Activated CD4-positive, alpha-beta memory T cell treated with anti-CD3 and anti-CD28 coated beads for 36 hours (primary cell): Measurements from ENCODE around the gene MEX3A. TPM values are rescaled to one million over a fixed set of nuclear protein-coding genes. Genes with fewer than 3 reads are reported as not detected.
"Not testable (repeated sequence)": the region's sequence is repeated elsewhere in the genome, so short reads cannot be mapped to it uniquely, and the experiment has no call there.

Experiments
- CTCF ChIA-PET: fragments of 350-600 bp; sonication (Branson Sonifier 250); formaldehyde crosslinking; loops from one replicate; lab custom pipeline; 2021; ENCODE audit warnings: antibody characterized with exemption, inconsistent platforms; lab: Charles Lee
- POLR2A ChIA-PET: fragments of 350-600 bp; sonication (Branson Sonifier 250); formaldehyde crosslinking; loops from one replicate; lab custom pipeline; 2021; ENCODE audit warnings: antibody characterized with exemption; lab: Charles Lee
- DNase-seq: peaks from one replicate; pipeline ENCODE4 v3.0.0-alpha.2; 2020
- H3K27ac Mint-ChIP-seq: one replicate; pipeline ENCODE4 v1.8.0; 2021; ENCODE audit warnings: mixed read lengths
- H3K27me3 Mint-ChIP-seq: one replicate; pipeline ENCODE4 v1.8.0; 2021; ENCODE audit warnings: mixed read lengths
- H3K36me3 Mint-ChIP-seq: one replicate; pipeline ENCODE4 v1.8.0; 2021; ENCODE audit warnings: mixed read lengths
- H3K4me1 Mint-ChIP-seq: one replicate; pipeline ENCODE4 v1.8.0; 2021; ENCODE audit warnings: low read depth, mixed read lengths
- H3K4me3 Mint-ChIP-seq: one replicate; pipeline ENCODE4 v1.8.0; 2021; ENCODE audit warnings: mild to moderate bottlenecking, mixed read lengths
- H3K9me3 Mint-ChIP-seq: one replicate; pipeline ENCODE4 v1.8.0; 2021; ENCODE audit warnings: mixed read lengths
- intact Hi-C: fragments of 100-400 bp; cut with micrococcal nuclease; formaldehyde crosslinking; loops from one replicate; pipeline ENCODE4 v1.15.1; 2023
- total RNA-seq, 2 experiments: library from RNA; stranded (reverse); gene quantifications; one replicate each; pipeline ENCODE4 v1.2.3, GENCODE V29; 2021

Gene MEX3A
- total RNA-seq, 2 experiments from 2014 or later, result 0.43 to 0.51 TPM

DNA sequence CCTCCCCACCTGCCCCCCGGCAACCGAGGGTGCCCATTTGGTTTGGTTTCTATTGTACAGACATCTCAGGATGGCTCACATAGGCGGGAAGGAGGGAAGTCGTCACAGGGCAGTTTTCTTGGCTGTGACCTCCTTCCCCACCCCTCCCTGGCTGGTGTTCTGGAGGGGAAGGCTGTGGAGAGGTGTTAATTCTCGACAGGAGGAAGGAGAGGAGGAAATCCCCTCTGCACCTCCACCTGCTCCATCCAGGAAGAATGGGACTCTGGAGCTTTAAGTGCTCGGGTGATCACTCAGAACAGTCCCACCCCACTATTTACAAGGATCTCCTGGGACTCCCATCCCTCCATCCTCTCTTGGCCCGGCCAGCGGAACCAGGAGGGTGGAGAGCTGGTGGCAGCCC lies 7.6 kb downstream of the MEX3A start:
- intact Hi-C loops, result no loop called here
- Mint-ChIP-seq H3K4me3 (no peak overlapping the region), H3K36me3 (no peaks in the 10 kb centered on the region), H3K9me3 (no peaks in the 10 kb centered on the region), H3K27me3 (peaks cover 1% of the 10 kb centered on the region), H3K4me1 (no peaks in the 10 kb centered on the region), H3K27ac (no peak overlapping the region)
- POLR2A ChIA-PET, result no interaction called here
- DNase-seq, result no peak
- CTCF ChIA-PET, result interaction anchor here (2.0 kb wide), 2 partner anchors 9 to 55 kb away, joined by 5 to 9 read pairs; no protein-coding TSS in a partner anchor

DNA sequence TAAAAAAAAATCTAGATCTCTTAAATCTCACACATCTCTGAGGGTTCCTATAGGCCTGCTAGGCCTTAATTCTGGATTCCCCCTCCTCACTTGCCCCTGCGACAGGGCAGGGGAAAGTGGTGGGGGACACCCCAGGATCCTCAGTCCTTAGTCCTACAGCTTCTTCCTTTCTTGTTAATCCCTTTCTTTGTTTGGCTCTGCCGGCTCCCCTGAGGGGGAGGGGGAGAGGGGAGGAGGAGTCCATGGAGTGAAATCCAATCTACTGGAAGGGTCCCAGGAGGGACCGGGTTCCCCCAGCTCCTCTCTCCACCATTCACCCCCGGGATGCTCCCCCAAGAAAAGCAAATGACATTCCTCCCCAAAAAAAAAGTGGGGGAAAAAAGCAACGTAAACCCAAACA lies 8.5 kb downstream of the MEX3A start:
- POLR2A ChIA-PET, result no interaction called here
- Mint-ChIP-seq H3K9me3 (no peaks in the 10 kb centered on the region), H3K4me3 (no peak overlapping the region), H3K36me3 (no peaks in the 10 kb centered on the region), H3K27ac (no peak overlapping the region), H3K4me1 (no peaks in the 10 kb centered on the region), H3K27me3 (peaks cover 1% of the 10 kb centered on the region)
- CTCF ChIA-PET, result interaction anchor here (1.1 to 2.0 kb wide), 2 partner anchors 9 to 56 kb away, joined by 3 to 5 read pairs; no protein-coding TSS in a partner anchor
- DNase-seq, result no peak
- intact Hi-C loops, result no loop called here

DNA sequence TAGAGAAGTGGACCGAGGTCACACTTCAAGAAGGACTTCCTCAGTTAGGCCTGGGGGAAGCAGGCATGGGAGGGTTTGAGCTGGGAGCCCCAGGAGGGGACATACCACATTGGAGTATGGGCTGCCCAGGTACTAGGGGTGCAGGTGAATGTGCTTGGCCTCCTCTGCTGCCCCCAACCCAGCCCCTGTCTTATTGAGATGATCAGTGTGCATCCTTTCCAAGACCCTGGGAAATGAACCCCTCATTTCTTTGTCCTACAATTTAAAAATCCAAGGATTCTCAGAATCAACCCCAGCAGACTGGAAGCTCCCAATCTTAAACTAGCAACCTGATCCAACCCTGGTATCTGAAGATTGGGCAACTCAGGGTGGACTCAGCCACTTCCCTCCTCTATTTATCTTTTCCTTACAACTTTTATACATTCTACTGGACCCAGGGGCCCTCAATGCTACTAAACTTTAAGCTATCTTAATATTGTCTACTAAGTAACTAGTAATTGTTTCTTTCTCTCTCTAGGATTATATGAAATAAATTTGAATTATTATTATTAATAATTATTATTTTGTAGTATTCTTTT lies 9.1 kb downstream of the MEX3A start:
- no peak overlapping the region for H3K4me3 Mint-ChIP-seq

DNA sequence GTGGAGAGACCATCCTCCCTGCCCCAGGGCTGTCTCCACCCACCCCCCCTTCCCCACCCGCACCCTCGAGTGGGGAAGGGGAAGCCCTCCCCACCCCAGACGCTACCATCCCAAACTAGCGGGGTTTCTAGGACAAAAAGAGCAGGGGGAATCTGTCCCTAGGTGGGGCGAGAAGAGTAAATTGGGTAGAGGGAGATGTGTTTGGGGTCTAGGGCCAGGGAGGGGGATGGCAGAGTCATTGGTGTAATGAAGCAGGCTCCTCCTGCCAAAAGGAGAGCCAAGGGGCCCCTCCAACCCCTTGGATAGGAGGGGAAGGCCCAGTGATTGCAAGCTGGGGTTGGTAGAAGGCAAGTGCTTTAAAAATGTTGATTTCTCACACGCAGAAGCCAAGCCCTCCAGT lies 10.0 kb downstream of the MEX3A start:
- no peaks in the 10 kb centered on the region for H3K9me3 Mint-ChIP-seq
- H3K27me3 Mint-ChIP-seq, result peaks cover 1% of the 10 kb centered on the region
- intact Hi-C loops, result no loop called here
- H3K27ac Mint-ChIP-seq, result no peak overlapping the region
- no peak overlapping the region for H3K4me3 Mint-ChIP-seq
- ChIA-PET CTCF (interaction anchor here (1.8 kb wide), 1 partner anchor 19 kb away, joined by 5 read pairs; no protein-coding TSS in a partner anchor), POLR2A (no interaction called here)
- H3K4me1 Mint-ChIP-seq, result no peaks in the 10 kb centered on the region
- H3K36me3 Mint-ChIP-seq, result no peaks in the 10 kb centered on the region
- no peak for DNase-seq

More for the DNA sequence above, 9.1 kb downstream of the MEX3A start:
- intact Hi-C loops, result no loop called here
- peaks cover 1% of the 10 kb centered on the region for H3K27me3 Mint-ChIP-seq
- H3K27ac Mint-ChIP-seq, result no peak overlapping the region
- H3K9me3 Mint-ChIP-seq, result no peaks in the 10 kb centered on the region
- ChIA-PET CTCF (interaction anchor here (1.1 to 2.0 kb wide), 2 partner anchors 8 to 57 kb away, joined by 3 to 5 read pairs; no protein-coding TSS in a partner anchor), POLR2A (no interaction called here)
- no peak for DNase-seq
- H3K36me3 Mint-ChIP-seq, result no peaks in the 10 kb centered on the region
- H3K4me1 Mint-ChIP-seq, result no peaks in the 10 kb centered on the region

DNA sequence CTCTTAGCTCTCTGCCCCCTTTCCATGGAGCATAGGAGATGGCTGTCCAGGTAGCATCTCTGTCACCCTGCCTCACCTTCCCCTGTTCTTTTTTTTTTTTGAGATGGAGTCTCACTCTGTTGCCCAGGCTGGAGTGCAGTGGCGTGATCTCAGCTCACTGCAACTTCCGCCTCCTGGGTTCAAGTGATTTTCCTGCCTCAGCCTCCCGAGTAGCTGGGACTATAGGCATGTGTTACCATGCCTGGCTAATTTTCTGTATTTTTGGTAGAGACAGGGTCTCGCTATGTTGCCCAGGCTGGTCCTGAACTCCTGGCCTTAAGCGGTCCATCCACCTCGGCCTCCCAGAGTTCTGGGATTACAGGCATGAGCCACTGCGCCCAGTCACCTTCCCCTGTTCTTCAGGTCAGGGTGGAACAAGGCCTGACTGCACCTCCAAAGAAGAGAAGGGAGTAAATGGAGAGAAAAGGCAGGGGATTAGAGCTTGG lies 10.9 kb downstream of the MEX3A start:
- H3K36me3 Mint-ChIP-seq, DNase-seq, H3K4me1 Mint-ChIP-seq, H3K4me3 Mint-ChIP-seq, H3K9me3 Mint-ChIP-seq, intact Hi-C loops, POLR2A ChIA-PET, H3K27me3 Mint-ChIP-seq, H3K27ac Mint-ChIP-seq: not testable (repeated sequence)
- CTCF ChIA-PET, result interaction anchor here (0.8 to 1.8 kb wide), 2 partner anchors 18 to 20 kb away, joined by 3 to 5 read pairs; no protein-coding TSS in a partner anchor

DNA sequence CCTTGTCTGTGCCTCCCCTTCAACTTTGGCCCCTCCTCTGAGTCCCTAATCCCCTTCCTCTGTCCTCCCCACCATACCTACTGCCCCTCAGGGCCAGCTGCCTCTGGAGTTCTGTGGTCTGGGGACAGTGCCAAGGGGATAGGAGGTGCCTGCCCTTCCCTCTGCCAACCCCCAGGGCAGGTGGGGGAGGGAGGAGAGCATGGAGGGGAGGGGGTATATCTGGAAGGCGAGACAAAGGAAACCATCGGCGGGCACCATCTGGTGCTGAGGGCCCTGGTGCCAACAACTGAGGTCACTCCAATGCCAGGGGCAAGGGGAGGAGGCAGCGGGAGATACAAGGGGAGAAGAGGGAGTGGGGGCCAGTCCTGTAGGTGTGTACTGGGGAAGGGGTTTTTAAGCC lies 11.7 kb downstream of the MEX3A start:
- intact Hi-C loops, result no loop called here
- CTCF ChIA-PET, result interaction anchor here (1.8 kb wide), 1 partner anchor 20 kb away, joined by 5 read pairs; no protein-coding TSS in a partner anchor
- Mint-ChIP-seq H3K27ac (no peak overlapping the region), H3K27me3 (peaks cover 1% of the 10 kb centered on the region), H3K4me3 (no peak overlapping the region), H3K36me3 (no peaks in the 10 kb centered on the region), H3K9me3 (no peaks in the 10 kb centered on the region), H3K4me1 (peaks cover 4% of the 10 kb centered on the region)
- no peak for DNase-seq
- POLR2A ChIA-PET, result no interaction called here

DNA sequence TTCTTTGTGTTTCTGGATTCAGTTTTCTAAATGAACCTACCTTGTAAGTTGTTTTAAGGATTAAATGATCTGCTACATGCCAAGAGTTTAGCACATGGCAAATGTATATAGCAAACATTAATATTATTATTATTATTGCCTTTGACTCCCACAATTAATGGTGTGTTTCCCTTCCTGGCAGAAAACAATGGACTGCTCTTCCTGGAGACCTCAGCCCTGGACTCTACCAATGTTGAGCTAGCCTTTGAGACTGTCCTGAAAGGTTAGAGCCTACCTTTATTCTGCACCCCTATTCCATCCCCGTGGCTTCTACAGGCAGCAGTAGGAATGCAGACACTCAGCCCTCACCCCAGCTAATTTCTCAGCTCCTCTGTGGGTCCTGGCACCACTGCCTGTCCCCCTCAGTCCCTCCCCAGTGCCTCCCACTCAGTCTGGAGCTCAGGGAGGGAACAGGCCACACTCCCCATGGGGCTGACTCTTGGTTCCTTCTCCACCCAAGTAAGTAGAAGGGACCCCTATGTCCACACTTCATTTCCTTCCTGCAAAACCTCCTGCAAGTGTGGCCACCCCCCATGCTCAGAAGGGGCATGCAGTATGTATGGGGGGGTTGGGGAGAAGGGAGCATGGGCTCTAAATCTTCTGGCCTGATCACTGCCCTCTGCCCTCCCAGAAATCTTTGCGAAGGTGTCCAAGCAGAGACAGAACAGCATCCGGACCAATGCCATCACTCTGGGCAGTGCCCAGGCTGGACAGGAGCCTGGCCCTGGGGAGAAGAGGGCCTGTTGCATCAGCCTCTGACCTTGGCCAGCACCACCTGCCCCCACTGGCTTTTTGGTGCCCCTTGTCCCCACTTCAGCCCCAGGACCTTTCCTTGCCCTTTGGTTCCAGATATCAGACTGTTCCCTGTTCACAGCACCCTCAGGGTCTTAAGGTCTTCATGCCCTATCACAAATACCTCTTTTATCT lies 12.5 kb downstream of the MEX3A start:
- no peaks in the 10 kb centered on the region for H3K9me3 Mint-ChIP-seq
- H3K27me3 Mint-ChIP-seq, result no peaks in the 10 kb centered on the region
- intact Hi-C loops, result no loop called here
- no peak overlapping the region for H3K27ac Mint-ChIP-seq
- ChIA-PET CTCF (interaction anchor here (1.4 kb wide), 1 partner anchor 59 kb away, joined by 3 read pairs; no protein-coding TSS in a partner anchor), POLR2A (no interaction called here)
- peaks cover 12% of the 10 kb centered on the region for H3K4me1 Mint-ChIP-seq
- no peak overlapping the region for H3K4me3 Mint-ChIP-seq
- no peak for DNase-seq
- no peaks in the 10 kb centered on the region for H3K36me3 Mint-ChIP-seq

DNA sequence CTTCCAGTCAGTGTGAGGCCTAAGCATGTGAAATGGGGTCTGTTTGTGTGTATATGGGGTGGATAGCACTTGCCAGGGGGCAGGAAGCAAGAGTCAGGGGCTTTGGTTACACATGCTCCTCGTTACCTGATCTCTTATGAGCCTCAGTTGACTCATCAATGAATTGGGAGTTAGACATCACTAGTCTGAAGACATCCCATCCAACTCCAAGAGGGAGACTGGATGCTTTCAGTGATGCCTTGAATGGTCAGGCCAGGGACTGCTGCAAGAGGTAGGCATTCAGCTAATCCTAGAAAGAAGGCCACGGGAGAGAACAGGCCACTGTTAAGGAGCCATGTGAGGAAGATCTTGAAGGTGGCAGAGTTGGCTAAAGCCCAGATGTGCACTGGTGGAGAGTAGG lies 15.0 kb downstream of the MEX3A start:
- no peak for DNase-seq
- CTCF ChIA-PET, result interaction anchor here (0.7 to 3.8 kb wide), 9 partner anchors 8 to 182 kb away, joined by 4 to 23 read pairs (median 8); partner anchors contain the start of genes LAMTOR2 and UBQLN4
- no peak overlapping the region for H3K4me3 Mint-ChIP-seq
- no peaks in the 10 kb centered on the region for H3K9me3 Mint-ChIP-seq
- intact Hi-C loops, result loop anchor here (2.0 kb wide), 1 partner anchor 40 kb away; no protein-coding TSS in a partner anchor
- no peak overlapping the region for H3K27ac Mint-ChIP-seq
- no peaks in the 10 kb centered on the region for H3K27me3 Mint-ChIP-seq
- peaks cover 16% of the 10 kb centered on the region for H3K4me1 Mint-ChIP-seq
- H3K36me3 Mint-ChIP-seq, result no peaks in the 10 kb centered on the region
- POLR2A ChIA-PET, result no interaction called here

DNA sequence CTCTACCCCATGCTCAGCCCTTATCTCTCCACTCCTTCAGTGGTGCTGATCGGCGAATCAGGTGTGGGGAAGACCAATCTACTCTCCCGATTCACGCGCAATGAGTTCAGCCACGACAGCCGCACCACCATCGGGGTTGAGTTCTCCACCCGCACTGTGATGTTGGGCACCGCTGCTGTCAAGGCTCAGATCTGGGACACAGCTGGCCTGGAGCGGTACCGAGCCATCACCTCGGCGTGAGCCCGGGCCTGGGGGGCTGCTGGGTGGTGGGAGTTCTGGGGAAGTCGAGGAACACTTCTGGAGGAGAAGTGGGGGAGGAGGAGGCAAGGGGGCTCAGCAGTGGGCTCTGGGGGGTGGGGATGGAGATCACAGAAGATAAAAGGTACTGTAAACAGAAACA lies 16.4 kb downstream of the MEX3A start:
- ChIA-PET CTCF (interaction anchor here (0.6 to 3.8 kb wide), 39 partner anchors 8 to 217 kb away, joined by 3 to 23 read pairs (median 5); partner anchors contain the start of genes ARHGEF2, GON4L, SMG5 and SSR2), POLR2A (interaction anchor here (0.6 to 1.1 kb wide), 2 partner anchors 58 to 147 kb away, joined by 3 to 4 read pairs; partner anchors contain the start of gene PMF1)
- no peaks in the 10 kb centered on the region for H3K27me3 Mint-ChIP-seq
- no peak for DNase-seq
- H3K36me3 Mint-ChIP-seq, result no peaks in the 10 kb centered on the region
- no peaks in the 10 kb centered on the region for H3K9me3 Mint-ChIP-seq
- H3K4me3 Mint-ChIP-seq, result no peak overlapping the region
- intact Hi-C loops, result loop anchor here (1.0 to 2.0 kb wide), 2 partner anchors 39 to 128 kb away; no protein-coding TSS in a partner anchor
- H3K27ac Mint-ChIP-seq, result no peak overlapping the region
- peaks cover 20% of the 10 kb centered on the region for H3K4me1 Mint-ChIP-seq

DNA sequence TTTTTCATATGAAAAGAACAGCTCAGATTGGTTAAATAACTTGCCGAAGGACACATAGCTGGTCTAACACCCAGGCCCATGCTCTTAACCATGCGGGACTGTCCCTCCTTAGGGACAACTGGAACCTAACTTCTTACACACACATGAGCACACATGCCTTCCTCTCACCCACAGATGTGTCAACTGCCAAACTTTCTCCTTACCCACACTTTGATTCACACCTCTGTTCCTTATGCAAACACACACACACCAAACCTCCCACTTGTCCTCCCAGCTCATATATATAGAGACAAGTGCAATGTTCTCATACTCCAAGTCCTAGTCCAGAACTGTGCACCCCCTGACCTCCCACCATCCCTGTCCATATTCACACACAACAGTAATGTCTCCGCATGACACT lies 17.1 kb downstream of the MEX3A start:
- no peak overlapping the region for H3K27ac Mint-ChIP-seq
- ChIA-PET CTCF (interaction anchor here (1.0 to 3.8 kb wide), 13 partner anchors 8 to 160 kb away, joined by 3 to 23 read pairs (median 8); no protein-coding TSS in a partner anchor), POLR2A (interaction anchor here (0.9 kb wide), 1 partner anchor 18 kb away, joined by 3 read pairs; no protein-coding TSS in a partner anchor)
- no peaks in the 10 kb centered on the region for H3K36me3 Mint-ChIP-seq
- no peak overlapping the region for H3K4me3 Mint-ChIP-seq
- H3K27me3 Mint-ChIP-seq, result no peaks in the 10 kb centered on the region
- DNase-seq, result no peak
- H3K9me3 Mint-ChIP-seq, result no peaks in the 10 kb centered on the region
- intact Hi-C loops, result no loop called here
- peaks cover 20% of the 10 kb centered on the region for H3K4me1 Mint-ChIP-seq

DNA sequence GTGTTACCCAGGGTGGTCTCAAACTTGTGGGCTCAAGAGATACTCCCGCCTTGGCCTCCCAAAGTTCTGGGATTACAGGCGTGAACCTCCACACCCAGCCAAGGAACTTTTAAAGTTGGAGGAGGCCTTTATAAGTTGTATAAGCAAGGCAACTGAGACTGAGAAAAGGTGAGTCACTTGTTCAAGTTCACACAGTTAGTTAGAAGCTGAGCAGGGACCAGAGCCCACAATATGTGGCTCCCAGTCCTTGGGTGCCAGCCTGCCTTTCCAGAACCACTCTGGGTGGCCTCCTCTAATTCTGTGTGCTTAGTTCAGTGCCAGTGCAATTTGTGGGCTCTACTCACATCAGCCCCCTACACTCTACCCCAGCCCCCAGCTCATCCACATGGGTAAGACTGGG lies 17.6 kb downstream of the MEX3A start:
- Mint-ChIP-seq H3K9me3 (no peaks in the 10 kb centered on the region), H3K36me3 (no peaks in the 10 kb centered on the region), H3K4me3 (no peak overlapping the region), H3K27ac (no peak overlapping the region), H3K27me3 (no peaks in the 10 kb centered on the region), H3K4me1 (peaks cover 20% of the 10 kb centered on the region)
- POLR2A ChIA-PET, result interaction anchor here (0.9 kb wide), 1 partner anchor 18 kb away, joined by 3 read pairs; no protein-coding TSS in a partner anchor
- CTCF ChIA-PET, result interaction anchor here (1.0 to 3.8 kb wide), 8 partner anchors 9 to 126 kb away, joined by 3 to 23 read pairs (median 12); no protein-coding TSS in a partner anchor
- DNase-seq, result peak; percentile 23
- intact Hi-C loops, result no loop called here
